Coronary artery (tissue), 2 donors: ENCODE results near the gene HINT2.

Experiments used
- DNase-seq: peaks from one replicate; pipeline ENCODE4 v3.0.0-alpha.2; 2017; ENCODE audit warnings: low spot score
- H3K27ac ChIP-seq, 2 donors: fragments of 200-600 bp; sonication (generic); one replicate each; pipeline ENCODE4 v1.5.1; 2016 to 2019
- H3K4me3 ChIP-seq: fragments of 200-600 bp; sonication (generic); 2 replicates; pipeline ENCODE4 v1.5.1; 2016; ENCODE audit warnings: mild to moderate bottlenecking, moderate library complexity
- TF ChIP-seq, protein P1 (sequence below): fragments of 200-600 bp; sonication (generic); IDR thresholded peaks from one replicate; pipeline ENCODE4 v1.5.1; 2019; ENCODE audit warnings: antibody characterized with exemption

HINT2 gene

DNA sequence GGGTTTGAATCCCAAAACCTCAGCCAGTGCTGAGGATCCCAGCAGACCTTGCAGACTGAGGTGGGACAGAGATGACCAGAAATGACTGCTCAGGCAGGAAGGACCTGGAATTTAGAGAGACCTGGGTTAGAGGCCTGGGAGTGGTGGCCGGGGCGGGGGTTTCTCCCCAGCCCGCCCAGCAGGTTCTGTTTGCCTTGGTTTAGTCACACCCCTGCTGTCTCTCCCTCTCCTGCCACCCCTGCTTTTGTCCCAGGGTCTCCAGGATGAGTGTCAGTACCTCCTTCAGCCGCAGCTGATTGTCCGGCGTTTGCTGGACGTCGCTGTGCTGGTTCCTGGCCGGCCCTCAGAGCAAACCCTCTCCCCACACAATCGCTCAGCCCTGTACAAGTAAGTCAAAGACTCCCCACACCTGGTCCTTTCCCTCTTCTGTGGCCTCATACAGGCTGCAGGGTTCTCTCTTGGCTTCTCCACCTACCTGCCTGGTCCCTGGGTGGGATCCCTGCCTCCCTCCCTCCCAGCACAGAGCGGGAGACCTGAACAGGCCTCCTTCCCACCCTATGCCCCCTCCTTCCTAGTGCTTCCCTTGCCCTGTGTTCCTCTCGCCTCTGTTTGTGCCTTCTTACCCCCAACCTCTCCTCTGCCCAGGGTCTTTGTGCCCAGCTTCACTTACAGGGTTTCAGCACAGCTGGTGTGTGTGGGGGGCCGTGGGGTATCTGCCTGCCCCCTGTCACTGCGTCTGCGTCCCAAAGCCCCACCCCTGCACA lies 26.2 kb upstream of the HINT2 start:
- DNase-seq: no peak
- Histone ChIP-seq H3K4me3 (no peak overlapping the region), H3K27ac (no peak overlapping the region)
- TF ChIP-seq, protein P1, sequence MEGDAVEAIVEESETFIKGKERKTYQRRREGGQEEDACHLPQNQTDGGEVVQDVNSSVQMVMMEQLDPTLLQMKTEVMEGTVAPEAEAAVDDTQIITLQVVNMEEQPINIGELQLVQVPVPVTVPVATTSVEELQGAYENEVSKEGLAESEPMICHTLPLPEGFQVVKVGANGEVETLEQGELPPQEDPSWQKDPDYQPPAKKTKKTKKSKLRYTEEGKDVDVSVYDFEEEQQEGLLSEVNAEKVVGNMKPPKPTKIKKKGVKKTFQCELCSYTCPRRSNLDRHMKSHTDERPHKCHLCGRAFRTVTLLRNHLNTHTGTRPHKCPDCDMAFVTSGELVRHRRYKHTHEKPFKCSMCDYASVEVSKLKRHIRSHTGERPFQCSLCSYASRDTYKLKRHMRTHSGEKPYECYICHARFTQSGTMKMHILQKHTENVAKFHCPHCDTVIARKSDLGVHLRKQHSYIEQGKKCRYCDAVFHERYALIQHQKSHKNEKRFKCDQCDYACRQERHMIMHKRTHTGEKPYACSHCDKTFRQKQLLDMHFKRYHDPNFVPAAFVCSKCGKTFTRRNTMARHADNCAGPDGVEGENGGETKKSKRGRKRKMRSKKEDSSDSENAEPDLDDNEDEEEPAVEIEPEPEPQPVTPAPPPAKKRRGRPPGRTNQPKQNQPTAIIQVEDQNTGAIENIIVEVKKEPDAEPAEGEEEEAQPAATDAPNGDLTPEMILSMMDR: no peak

- Histone ChIP-seq H3K4me3 (no peak overlapping the region), H3K27ac (no peak overlapping the region)
- DNase-seq: no peak
- TF ChIP-seq, protein P1: no peak
Measured at GRCh38 chr9:35839926-35840325, 25.1 kb upstream of the HINT2 start.

GRCh38 chr9:35836595-35836994 lies 21.8 kb upstream of the HINT2 start:
- TF ChIP-seq, protein P1: no peak
- no peak for DNase-seq
- H3K27ac ChIP-seq: no peak overlapping the region

DNA sequence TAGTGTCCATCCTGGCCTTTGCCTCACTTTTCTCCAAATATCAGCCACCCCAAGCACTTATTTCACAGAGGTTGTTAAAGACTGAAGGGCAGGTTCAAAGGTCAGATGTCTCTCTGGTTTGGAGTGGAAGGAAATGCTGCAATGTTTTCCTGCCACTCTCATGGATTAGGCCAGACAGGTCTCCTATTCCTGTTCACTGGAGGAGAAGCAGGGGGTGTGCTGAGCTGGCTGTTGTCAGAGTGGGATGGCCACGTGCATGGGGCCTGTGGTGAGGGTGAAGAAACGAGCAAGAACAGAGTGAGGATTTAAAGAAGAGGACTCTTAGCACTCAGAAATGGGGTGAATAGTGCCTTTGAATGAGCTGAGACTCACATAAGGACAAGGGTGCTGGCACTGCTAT lies 20.9 kb upstream of the HINT2 start:
- TF ChIP-seq, protein P1: no peak
- H3K4me3 ChIP-seq: no peak overlapping the region
- H3K27ac ChIP-seq: no peak overlapping the region
- DNase-seq: no peak

More at GRCh38 chr9:35836595-35836994, 21.8 kb upstream of the HINT2 start:
- H3K4me3 ChIP-seq: no peak overlapping the region

GRCh38 chr9:35835216-35835632 lies 20.4 kb upstream of the HINT2 start:
- DNase-seq: no peak
- H3K27ac ChIP-seq: no peak overlapping the region
- no peak overlapping the region for H3K4me3 ChIP-seq
- TF ChIP-seq, protein P1: no peak

GRCh38 chr9:35834260-35835215 lies 19.7 kb upstream of the HINT2 start:
- TF ChIP-seq, protein P1: no peak
- H3K27ac ChIP-seq: no peak overlapping the region
- H3K4me3 ChIP-seq: no peak overlapping the region
- DNase-seq: no peak
